Right ventricle myocardium inferior (tissue), 1 donor: ENCODE results near the gene UGCG. TPM values are rescaled to one million over a fixed set of nuclear protein-coding genes. Genes with fewer than 3 reads are reported as not detected.
"Not testable (repeated sequence)": the region's sequence is repeated elsewhere in the genome, so short reads cannot be mapped to it uniquely, and the experiment has no call there.

Experiments
- ATAC-seq: fragments of 200-7000 bp; cut with Tn5 transposase; one replicate; pipeline ENCODE4 v1.9.1; 2020; ENCODE audit warnings: mild to moderate bottlenecking, moderate library complexity
- DNase-seq: peaks from one replicate; pipeline ENCODE4 v3.0.0; 2021; ENCODE audit errors: missing footprints
- intact Hi-C: fragments of 100-400 bp; cut with DNase I; formaldehyde crosslinking; loops from one replicate; pipeline ENCODE4 v1.11.0; 2022
- total RNA-seq: library from RNA; stranded (reverse); fragmentation: NEBNext Ultra II Directional; extraction: Animal tissue kit (Norgen Biotek cat#: 25700); gene quantifications from one replicate; pipeline ENCODE4 v1.2.1, GENCODE V29; 2021
- donor health status: DM: no; HTN: yes; CAD: no; lungs with severe emphysema.

The UGCG gene
- total RNA-seq, 1 donor from 2014 or later = 12.8 TPM

- ATAC-seq (no peak), DNase-seq (no peak)
- intact Hi-C loops = no loop called here
These were observed 44.1 kb downstream of the UGCG start for GRCh38 chr9:111940697-111941096.

GRCh38 chr9:111943200-111943599 lies 46.6 kb downstream of the UGCG start:
- no peak for DNase-seq
- intact Hi-C loops = no loop called here
- no peak for ATAC-seq

- ATAC-seq (no peak), DNase-seq (no peak)
- intact Hi-C loops = no loop called here
These were observed 47.1 kb downstream of the UGCG start for GRCh38 chr9:111943746-111944145.

- ATAC-seq (no peak), DNase-seq (no peak)
- intact Hi-C loops = no loop called here
These were observed 47.7 kb downstream of the UGCG start for GRCh38 chr9:111944241-111944866.

- no peak for DNase-seq
- no peak for ATAC-seq
- intact Hi-C loops = no loop called here
These were observed 48.6 kb downstream of the UGCG start for GRCh38 chr9:111945216-111945615.

GRCh38 chr9:111948109-111948508 lies 51.5 kb downstream of the UGCG start:
- ATAC-seq, DNase-seq, intact Hi-C loops: not testable (repeated sequence)

- no peak for ATAC-seq
- intact Hi-C loops = no loop called here
- no peak for DNase-seq
These were observed 52.3 kb downstream of the UGCG start for GRCh38 chr9:111948951-111949350.

GRCh38 chr9:111949919-111950318 lies 53.3 kb downstream of the UGCG start:
- ATAC-seq = no peak
- no peak for DNase-seq
- intact Hi-C loops = no loop called here

GRCh38 chr9:111952559-111952958 lies 55.9 kb downstream of the UGCG start:
- DNase-seq (no peak), ATAC-seq (no peak)
- intact Hi-C loops = no loop called here

- ATAC-seq = no peak
- intact Hi-C loops = no loop called here
These were observed 56.8 kb downstream of the UGCG start for GRCh38 chr9:111953444-111953843.

GRCh38 chr9:111955048-111955447 lies 58.4 kb downstream of the UGCG start:
- ATAC-seq (no peak), DNase-seq (no peak)
- intact Hi-C loops = no loop called here

More at GRCh38 chr9:111953444-111953843, 56.8 kb downstream of the UGCG start:
- DNase-seq = no peak

GRCh38 chr9:111957856-111958631 lies 61.4 kb downstream of the UGCG start:
- DNase-seq (no peak), ATAC-seq (peak; percentile 67)
- intact Hi-C loops = no loop called here

- DNase-seq (no peak), ATAC-seq (peak; percentile 63)
- intact Hi-C loops = no loop called here
These were observed 63.1 kb downstream of the UGCG start for GRCh38 chr9:111959468-111960359.

GRCh38 chr9:111960485-111960884 lies 63.9 kb downstream of the UGCG start:
- ATAC-seq, DNase-seq, intact Hi-C loops: not testable (repeated sequence)

- intact Hi-C loops = no loop called here
- DNase-seq (no peak), ATAC-seq (no peak)
These were observed 64.4 kb downstream of the UGCG start for GRCh38 chr9:111961009-111961408.

- ATAC-seq = no peak
- no peak for DNase-seq
These were observed 65.0 kb downstream of the UGCG start for GRCh38 chr9:111961575-111961974.

GRCh38 chr9:111962021-111962420 lies 65.4 kb downstream of the UGCG start:
- intact Hi-C loops = no loop called here
- no peak for ATAC-seq
- no peak for DNase-seq

More at GRCh38 chr9:111961575-111961974, 65.0 kb downstream of the UGCG start:
- intact Hi-C loops = no loop called here

GRCh38 chr9:111963995-111964394 lies 67.4 kb downstream of the UGCG start:
- intact Hi-C loops = no loop called here
- ATAC-seq = no peak
- no peak for DNase-seq

GRCh38 chr9:111965566-111966019 lies 69.0 kb downstream of the UGCG start:
- intact Hi-C loops = no loop called here
- no peak for ATAC-seq
- DNase-seq = no peak
